ENCODE results near the gene LRRC37B. TPM values are rescaled to one million over a fixed set of nuclear protein-coding genes. Genes with fewer than 3 reads are reported as not detected.
"Not testable (repeated sequence)": the region's sequence is repeated elsewhere in the genome, so short reads cannot be mapped to it uniquely, and the experiment has no call there.

The LRRC37B gene
- total RNA-seq, 2 experiments from 2014 or later, result 36.5 to 42.1 TPM

DNA sequence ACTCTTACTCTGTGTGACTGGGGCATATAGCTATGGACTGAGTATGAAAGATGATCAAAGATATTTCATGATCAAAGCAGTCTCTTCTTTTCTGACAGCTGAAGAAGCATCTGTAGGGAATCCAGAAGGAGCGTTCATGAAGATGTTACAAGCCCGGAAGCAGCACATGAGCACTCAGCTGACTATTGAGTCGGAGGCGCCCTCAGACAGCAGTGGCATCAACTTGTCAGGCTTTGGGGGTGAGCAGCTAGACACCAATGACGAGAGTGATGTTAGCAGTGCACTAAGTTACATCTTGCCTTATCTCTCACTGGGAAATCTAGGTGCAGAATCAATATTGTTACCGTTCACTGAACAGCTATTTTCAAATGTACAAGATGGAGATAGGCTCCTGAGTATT is 40.5 kb downstream of the LRRC37B start:
- not testable (repeated sequence) for BruUV-seq (replicated peaks)

DNA sequence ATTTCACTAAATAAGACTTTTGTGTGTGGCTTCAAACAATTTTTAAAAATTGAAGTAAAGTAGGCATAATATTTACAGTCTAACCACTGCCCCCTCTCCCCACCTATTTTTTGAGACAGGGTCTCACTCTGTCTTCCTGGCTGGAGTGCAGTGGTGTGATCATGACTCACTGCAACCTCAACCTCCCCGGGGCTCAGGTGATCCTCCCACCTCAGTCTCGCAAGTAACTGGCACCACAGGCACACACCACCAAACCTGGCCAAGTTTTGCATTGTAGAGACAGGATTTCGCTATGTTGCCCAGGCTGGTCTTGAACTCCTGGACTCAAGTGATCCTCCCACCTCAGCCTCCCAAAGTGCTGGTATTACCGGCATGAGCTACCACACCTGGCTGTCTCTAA is 47.8 kb downstream of the LRRC37B start:
- CTCF ChIA-PET (ENCODE audit: unreplicated experiment); H3K36me3 ChIP-seq (ENCODE audit: insufficient read depth, low read length); H3K4me3 ChIP-seq (ENCODE audit: low read depth, low read length, poor library complexity, severe bottlenecking); DNase-seq (ENCODE audit: low spot score); H3K9me2 ChIP-seq (ENCODE audit: insufficient read depth, low read length); H3K4me1 ChIP-seq (ENCODE audit: insufficient read depth, low read length, poor library complexity, severe bottlenecking); BruUV-seq (replicated peaks); H3K9me3 ChIP-seq (ENCODE audit: low read length); H3K27ac ChIP-seq (ENCODE audit: low read depth, low read length, poor library complexity, severe bottlenecking); H3K79me2 ChIP-seq (ENCODE audit: insufficient read depth, low read depth, low read length); intact Hi-C loops (cut with micrococcal nuclease; ENCODE audit: unreplicated experiment); H3K4me2 ChIP-seq (ENCODE audit: low read length); H4K20me1 ChIP-seq (ENCODE audit: insufficient read depth, low read length); H2AFZ ChIP-seq (ENCODE audit: low read length); POLR2A ChIA-PET: not testable (repeated sequence)

More for the DNA sequence above, 40.5 kb downstream of the LRRC37B start:
- CTCF ChIA-PET (ENCODE audit: unreplicated experiment); H4K20me1 ChIP-seq (ENCODE audit: insufficient read depth, low read length); H3K4me1 ChIP-seq (ENCODE audit: insufficient read depth, low read length, poor library complexity, severe bottlenecking); H2AFZ ChIP-seq (ENCODE audit: low read length); H3K9me3 ChIP-seq (ENCODE audit: low read length); H3K9me2 ChIP-seq (ENCODE audit: insufficient read depth, low read length); DNase-seq (ENCODE audit: low spot score); intact Hi-C loops (cut with micrococcal nuclease; ENCODE audit: unreplicated experiment); H3K27ac ChIP-seq (ENCODE audit: low read depth, low read length, poor library complexity, severe bottlenecking); H3K79me2 ChIP-seq (ENCODE audit: insufficient read depth, low read depth, low read length); H3K36me3 ChIP-seq (ENCODE audit: insufficient read depth, low read length); H3K4me3 ChIP-seq (ENCODE audit: low read depth, low read length, poor library complexity, severe bottlenecking); H3K4me2 ChIP-seq (ENCODE audit: low read length); POLR2A ChIA-PET: not testable (repeated sequence)

DNA sequence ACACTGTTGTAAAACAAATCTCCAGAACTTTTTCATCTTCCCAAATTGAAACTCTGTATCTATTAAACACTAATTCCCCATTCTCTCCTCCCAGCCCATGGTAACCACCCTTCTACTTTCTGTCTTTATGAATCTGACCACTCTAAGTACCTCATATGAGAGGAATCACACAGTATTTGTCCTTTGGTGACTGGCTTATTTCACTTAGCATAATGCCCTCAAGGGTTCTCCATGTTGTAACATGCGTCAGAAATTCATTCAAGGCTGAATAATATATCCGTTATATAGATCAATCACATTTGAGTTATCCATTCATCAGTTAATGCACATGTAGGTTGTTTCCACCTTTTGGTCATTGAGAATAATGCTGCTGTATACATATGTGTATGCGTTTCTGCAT is 48.2 kb downstream of the LRRC37B start:
- DNase-seq (ENCODE audit: low spot score); intact Hi-C loops (cut with micrococcal nuclease; ENCODE audit: unreplicated experiment); H3K4me2 ChIP-seq (ENCODE audit: low read length); H4K20me1 ChIP-seq (ENCODE audit: insufficient read depth, low read length); H3K4me3 ChIP-seq (ENCODE audit: low read depth, low read length, poor library complexity, severe bottlenecking); POLR2A ChIA-PET; H3K9me3 ChIP-seq (ENCODE audit: low read length); H3K4me1 ChIP-seq (ENCODE audit: insufficient read depth, low read length, poor library complexity, severe bottlenecking); H3K79me2 ChIP-seq (ENCODE audit: insufficient read depth, low read depth, low read length); BruUV-seq (replicated peaks); H2AFZ ChIP-seq (ENCODE audit: low read length); H3K36me3 ChIP-seq (ENCODE audit: insufficient read depth, low read length); CTCF ChIA-PET (ENCODE audit: unreplicated experiment); H3K9me2 ChIP-seq (ENCODE audit: insufficient read depth, low read length); H3K27ac ChIP-seq (ENCODE audit: low read depth, low read length, poor library complexity, severe bottlenecking): not testable (repeated sequence)

DNA sequence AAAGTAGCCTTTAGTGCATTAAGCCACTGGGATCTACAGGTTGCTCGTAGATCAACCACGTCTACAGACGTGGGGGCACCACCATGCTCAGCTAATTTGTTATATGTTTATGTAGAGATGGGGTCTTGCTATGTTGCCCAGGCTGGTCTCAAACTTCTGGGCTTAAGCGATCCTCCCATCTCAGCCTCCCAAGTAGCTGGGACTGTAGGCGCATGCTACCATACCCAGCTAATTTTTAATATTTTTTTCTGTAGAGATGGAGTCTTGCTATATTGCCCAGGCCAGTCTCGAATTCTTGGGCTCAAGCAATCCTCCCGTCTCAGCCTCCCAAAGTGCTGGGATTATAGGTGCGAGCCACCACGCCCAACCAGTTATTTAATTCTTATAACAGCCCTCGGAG is 49.3 kb downstream of the LRRC37B start:
- intact Hi-C loops (cut with micrococcal nuclease; ENCODE audit: unreplicated experiment); BruUV-seq (replicated peaks); H3K79me2 ChIP-seq (ENCODE audit: insufficient read depth, low read depth, low read length); H3K27ac ChIP-seq (ENCODE audit: low read depth, low read length, poor library complexity, severe bottlenecking); H3K9me3 ChIP-seq (ENCODE audit: low read length); H3K4me3 ChIP-seq (ENCODE audit: low read depth, low read length, poor library complexity, severe bottlenecking); CTCF ChIA-PET (ENCODE audit: unreplicated experiment); POLR2A ChIA-PET; H3K4me2 ChIP-seq (ENCODE audit: low read length); H4K20me1 ChIP-seq (ENCODE audit: insufficient read depth, low read length); DNase-seq (ENCODE audit: low spot score); H3K4me1 ChIP-seq (ENCODE audit: insufficient read depth, low read length, poor library complexity, severe bottlenecking); H2AFZ ChIP-seq (ENCODE audit: low read length); H3K36me3 ChIP-seq (ENCODE audit: insufficient read depth, low read length); H3K9me2 ChIP-seq (ENCODE audit: insufficient read depth, low read length): not testable (repeated sequence)

DNA sequence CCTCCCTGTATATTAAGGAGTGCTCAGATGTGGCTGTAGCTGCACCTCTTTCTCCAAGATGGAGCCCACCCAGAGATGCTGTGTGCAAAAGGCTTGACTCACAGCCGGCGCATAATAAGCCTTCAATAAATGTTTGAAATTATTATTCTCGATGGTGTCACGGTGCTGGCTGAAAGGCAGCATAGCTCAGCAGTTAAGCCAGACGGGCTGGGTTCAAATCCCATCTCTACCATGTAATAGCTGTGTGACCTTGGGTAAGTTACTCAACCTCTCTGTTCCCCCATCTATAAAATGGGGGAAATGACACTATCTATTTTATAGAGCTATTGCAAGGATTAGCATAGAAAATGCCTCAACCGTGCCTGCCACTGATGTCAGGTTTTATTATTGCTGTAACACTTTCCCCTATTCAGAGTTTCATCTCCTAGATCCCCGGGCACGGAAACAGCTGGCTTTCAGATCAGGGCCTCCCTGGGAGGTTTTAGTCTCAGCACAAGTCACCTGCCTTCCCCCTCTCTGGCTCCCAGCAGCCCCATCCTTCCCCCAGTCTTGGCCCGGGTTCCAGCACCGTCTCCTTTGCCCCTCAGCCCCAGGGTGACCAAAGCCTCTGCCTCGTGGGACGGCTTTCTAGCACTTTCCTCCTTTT is 50.4 kb downstream of the LRRC37B start:
- H3K4me1 ChIP-seq (ENCODE audit: insufficient read depth, low read length, poor library complexity, severe bottlenecking); H3K9me2 ChIP-seq (ENCODE audit: insufficient read depth, low read length); POLR2A ChIA-PET; H3K27ac ChIP-seq (ENCODE audit: low read depth, low read length, poor library complexity, severe bottlenecking); DNase-seq (ENCODE audit: low spot score); H3K36me3 ChIP-seq (ENCODE audit: insufficient read depth, low read length); intact Hi-C loops (cut with micrococcal nuclease; ENCODE audit: unreplicated experiment); H3K79me2 ChIP-seq (ENCODE audit: insufficient read depth, low read depth, low read length); BruUV-seq (replicated peaks); H4K20me1 ChIP-seq (ENCODE audit: insufficient read depth, low read length); H3K9me3 ChIP-seq (ENCODE audit: low read length); H2AFZ ChIP-seq (ENCODE audit: low read length); CTCF ChIA-PET (ENCODE audit: unreplicated experiment); H3K4me3 ChIP-seq (ENCODE audit: low read depth, low read length, poor library complexity, severe bottlenecking); H3K4me2 ChIP-seq (ENCODE audit: low read length): not testable (repeated sequence)

DNA sequence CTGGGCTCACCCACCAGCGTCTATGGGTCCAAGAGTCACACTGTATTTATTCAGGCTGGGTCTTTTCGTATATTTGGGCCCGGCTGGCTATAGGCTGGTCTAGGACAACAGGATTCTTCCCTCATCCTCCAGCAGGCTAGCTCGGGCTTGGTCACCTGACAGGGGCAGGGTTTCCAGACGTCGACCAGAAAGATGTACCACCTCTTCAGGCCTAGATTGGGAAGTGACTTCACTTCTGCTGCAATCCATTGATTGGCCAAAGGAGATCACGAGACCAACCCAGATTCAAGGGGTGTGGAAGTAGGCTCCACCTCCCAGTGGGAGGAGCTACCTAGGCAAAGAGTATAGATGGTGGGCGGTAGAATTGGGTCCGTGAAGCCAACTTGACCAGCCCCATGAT is 53.5 kb downstream of the LRRC37B start:
- H3K27ac ChIP-seq (ENCODE audit: low read depth, low read length, poor library complexity, severe bottlenecking); H4K20me1 ChIP-seq (ENCODE audit: insufficient read depth, low read length); H3K36me3 ChIP-seq (ENCODE audit: insufficient read depth, low read length); H2AFZ ChIP-seq (ENCODE audit: low read length); intact Hi-C loops (cut with micrococcal nuclease; ENCODE audit: unreplicated experiment); DNase-seq (ENCODE audit: low spot score); POLR2A ChIA-PET; H3K9me3 ChIP-seq (ENCODE audit: low read length); H3K4me2 ChIP-seq (ENCODE audit: low read length); H3K79me2 ChIP-seq (ENCODE audit: insufficient read depth, low read depth, low read length); H3K4me3 ChIP-seq (ENCODE audit: low read depth, low read length, poor library complexity, severe bottlenecking); BruUV-seq (replicated peaks); CTCF ChIA-PET (ENCODE audit: unreplicated experiment); H3K9me2 ChIP-seq (ENCODE audit: insufficient read depth, low read length); H3K4me1 ChIP-seq (ENCODE audit: insufficient read depth, low read length, poor library complexity, severe bottlenecking): not testable (repeated sequence)

DNA sequence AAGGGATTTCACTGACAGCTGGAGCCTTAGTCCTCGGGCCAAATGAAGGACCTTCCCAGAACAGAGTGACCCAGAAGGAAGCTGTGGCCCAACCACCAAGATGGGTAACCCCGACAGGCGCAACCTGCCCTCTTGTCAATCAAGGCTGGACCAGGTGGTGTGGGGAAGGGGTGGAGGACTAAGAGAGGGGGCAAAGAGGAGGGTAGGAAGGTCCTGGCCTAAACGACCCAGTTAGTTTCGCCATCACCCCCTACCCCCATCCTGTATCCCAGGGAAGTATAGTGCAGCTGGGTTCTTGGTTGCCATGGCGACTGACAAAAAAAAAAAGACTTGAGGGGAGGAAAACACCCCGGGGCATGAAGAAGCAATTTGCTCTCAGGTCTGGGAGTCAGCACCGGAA is 54.7 kb downstream of the LRRC37B start:
- H3K9me2 ChIP-seq (ENCODE audit: insufficient read depth, low read length); intact Hi-C loops (cut with micrococcal nuclease; ENCODE audit: unreplicated experiment); H3K4me3 ChIP-seq (ENCODE audit: low read depth, low read length, poor library complexity, severe bottlenecking); H3K36me3 ChIP-seq (ENCODE audit: insufficient read depth, low read length); CTCF ChIA-PET (ENCODE audit: unreplicated experiment); H3K27ac ChIP-seq (ENCODE audit: low read depth, low read length, poor library complexity, severe bottlenecking); DNase-seq (ENCODE audit: low spot score); H3K79me2 ChIP-seq (ENCODE audit: insufficient read depth, low read depth, low read length); H4K20me1 ChIP-seq (ENCODE audit: insufficient read depth, low read length); H3K4me2 ChIP-seq (ENCODE audit: low read length); BruUV-seq (replicated peaks); H2AFZ ChIP-seq (ENCODE audit: low read length); POLR2A ChIA-PET; H3K4me1 ChIP-seq (ENCODE audit: insufficient read depth, low read length, poor library complexity, severe bottlenecking); H3K9me3 ChIP-seq (ENCODE audit: low read length): not testable (repeated sequence)

Data from OCI-LY7 (cell line).